ENCODE data around the gene LRRC37B.
"Not testable (repeated sequence)": the region's sequence is repeated elsewhere in the genome, so short reads cannot be mapped to it uniquely, and the experiment has no call there.

- TF ChIP-seq CTCF (tag by site-specific recombination; IDR thresholded peaks at IDR 0.05); ZNF510 (tag by site-specific recombination; IDR thresholded peaks at IDR 0.05; ENCODE audit: insufficient replicate concordance); ZNF155 (tag by site-specific recombination; IDR thresholded peaks at IDR 0.05); ZNF23 (tag by site-specific recombination; IDR thresholded peaks at IDR 0.05; ENCODE audit: borderline replicate concordance): not testable (repeated sequence)
These were observed 84.9 kb downstream of the LRRC37B start for GRCh38 chr17:32092062-32092461.
